ENCODE results near the gene CDR2. TPM values are rescaled to one million over a fixed set of nuclear protein-coding genes. Genes with fewer than 3 reads are reported as not detected.

Gene CDR2
- total RNA-seq, 4 donors from 2014 or later = 10.7 to 37.1 (median 21.6) TPM

GRCh38 chr16:22340945-22341344, 33.5 kb downstream of the CDR2 start:
- no peak for DNase-seq (ENCODE audit: low spot score in 2 of 2)
- no peaks in the 10 kb centered on the region for H3K9me3 ChIP-seq
- H3K4me1 ChIP-seq = no peaks in the 10 kb centered on the region
- peaks cover 11% of the 10 kb centered on the region for H3K36me3 ChIP-seq
- no peaks in the 10 kb centered on the region for H3K27me3 ChIP-seq
- TF ChIP-seq POLR2AphosphoS5 (IDR thresholded peaks at IDR 0.05) = no peak
- TF ChIP-seq EP300 (IDR thresholded peaks at IDR 0.05) = no peak
- TF ChIP-seq CTCF (IDR thresholded peaks at IDR 0.05) = no peak
- TF ChIP-seq POLR2A (IDR thresholded peaks at IDR 0.05) = no peak
- H3K27ac ChIP-seq = no peak overlapping the region
- H3K4me3 ChIP-seq = no peak overlapping the region

- no peak for TF ChIP-seq POLR2AphosphoS5 (IDR thresholded peaks at IDR 0.05)
- TF ChIP-seq POLR2A (IDR thresholded peaks at IDR 0.05) = no peak
- no peak for TF ChIP-seq EP300 (IDR thresholded peaks at IDR 0.05)
- TF ChIP-seq CTCF (IDR thresholded peaks at IDR 0.05) = no peak
- 97% methylated on average over 4 of the region's 4 CpGs for WGBS
Measured at GRCh38 chr16:22337849-22338635, 36.4 kb downstream of the CDR2 start.

GRCh38 chr16:22337045-22337444, 37.4 kb downstream of the CDR2 start:
- no peaks in the 10 kb centered on the region for H3K9me3 ChIP-seq
- DNase-seq (ENCODE audit: low spot score in 2 of 2) = no peak
- no peak for TF ChIP-seq CTCF (IDR thresholded peaks at IDR 0.05)
- no peak for TF ChIP-seq POLR2AphosphoS5 (IDR thresholded peaks at IDR 0.05)
- TF ChIP-seq POLR2A (IDR thresholded peaks at IDR 0.05) = no peak
- TF ChIP-seq EP300 (IDR thresholded peaks at IDR 0.05) = no peak
- H3K27me3 ChIP-seq = no peaks in the 10 kb centered on the region
- no peaks in the 10 kb centered on the region for H3K4me1 ChIP-seq
- peaks cover 46% of the 10 kb centered on the region for H3K36me3 ChIP-seq
- no peak overlapping the region for H3K27ac ChIP-seq
- no peak overlapping the region for H3K4me3 ChIP-seq

More at GRCh38 chr16:22337849-22338635, 36.4 kb downstream of the CDR2 start:
- Histone ChIP-seq H3K9me3 (no peaks in the 10 kb centered on the region), H3K27ac (no peak overlapping the region), H3K4me1 (no peaks in the 10 kb centered on the region), H3K36me3 (peaks cover 36% of the 10 kb centered on the region), H3K4me3 (no peak overlapping the region), H3K27me3 (no peaks in the 10 kb centered on the region)
- no peak for DNase-seq (ENCODE audit: low spot score in 2 of 2)

GRCh38 chr16:22336581-22336980, 37.8 kb downstream of the CDR2 start:
- peaks cover 50% of the 10 kb centered on the region for H3K36me3 ChIP-seq
- no peak for DNase-seq (ENCODE audit: low spot score in 2 of 2)
- no peak for TF ChIP-seq POLR2AphosphoS5 (IDR thresholded peaks at IDR 0.05)
- TF ChIP-seq EP300 (IDR thresholded peaks at IDR 0.05) = no peak
- no peak for TF ChIP-seq POLR2A (IDR thresholded peaks at IDR 0.05)
- no peak for TF ChIP-seq CTCF (IDR thresholded peaks at IDR 0.05)
- H3K4me1 ChIP-seq = no peaks in the 10 kb centered on the region
- no peak overlapping the region for H3K27ac ChIP-seq
- H3K4me3 ChIP-seq = no peak overlapping the region
- no peaks in the 10 kb centered on the region for H3K27me3 ChIP-seq
- H3K9me3 ChIP-seq = no peaks in the 10 kb centered on the region

GRCh38 chr16:22335668-22336246, 38.7 kb downstream of the CDR2 start:
- H3K4me1 ChIP-seq = no peaks in the 10 kb centered on the region
- no peak for DNase-seq (ENCODE audit: low spot score in 2 of 2)
- peaks cover 52% of the 10 kb centered on the region for H3K36me3 ChIP-seq
- no peak overlapping the region for H3K4me3 ChIP-seq
- no peak overlapping the region for H3K27ac ChIP-seq
- H3K27me3 ChIP-seq = no peaks in the 10 kb centered on the region
- TF ChIP-seq POLR2AphosphoS5 (IDR thresholded peaks at IDR 0.05) (no peak), POLR2A (IDR thresholded peaks at IDR 0.05) (no peak), EP300 (IDR thresholded peaks at IDR 0.05) (no peak), CTCF (IDR thresholded peaks at IDR 0.05) (no peak)
- H3K9me3 ChIP-seq = no peaks in the 10 kb centered on the region
- 67% methylated on average over 3 of the region's 3 CpGs for WGBS

All from suprapubic skin (tissue), 4 donors.